ENCODE results near the gene HERC2. TPM values are rescaled to one million over a fixed set of nuclear protein-coding genes. Genes with fewer than 3 reads are reported as not detected.
"Not testable (repeated sequence)": the region's sequence is repeated elsewhere in the genome, so short reads cannot be mapped to it uniquely, and the experiment has no call there.

HERC2 gene
- total RNA-seq, 2 donors from 2014 or later = 105 to 112 TPM

GRCh38 chr15:28296814-28297213, 25.2 kb downstream of the HERC2 start:
- H3K9me3 Mint-ChIP-seq; H3K9me3 ChIP-seq (ENCODE audit: control insufficient read depth, low read length); H3K27ac ChIP-seq (ENCODE audit: low read depth, low read length); H3K4me1 ChIP-seq (ENCODE audit: control insufficient read depth, insufficient read depth, low read length); H3K4me3 Mint-ChIP-seq; H3K4me3 ChIP-seq (ENCODE audit: low read length); H3K9ac ChIP-seq (ENCODE audit: extremely low read depth, low read length, poor library complexity, severe bottlenecking); H3K27ac Mint-ChIP-seq; H3K27me3 Mint-ChIP-seq (ENCODE audit: insufficient read depth); H3K27me3 ChIP-seq (ENCODE audit: control insufficient read depth, insufficient read depth, low read length, poor library complexity, severe bottlenecking); DNase-seq: not testable (repeated sequence)
- Mint-ChIP-seq H3K4me1 (peaks cover 16% of the 10 kb centered on the region), H3K36me3 (ENCODE audit: low read depth) (peaks cover 34% of the 10 kb centered on the region)
- peaks cover 13% of the 10 kb centered on the region for H3K36me3 ChIP-seq (ENCODE audit: control insufficient read depth, insufficient read depth, low read length)
- WGBS, 2 experiments (ENCODE audit: insufficient coverage in 1 of 2, insufficient read length in 1 of 2) = no CpG with 5 or more reads among the region's 4 CpGs

- DNase-seq; H3K9ac ChIP-seq (ENCODE audit: extremely low read depth, low read length, poor library complexity, severe bottlenecking); H3K27me3 ChIP-seq (ENCODE audit: control insufficient read depth, insufficient read depth, low read length, poor library complexity, severe bottlenecking); H3K27me3 Mint-ChIP-seq (ENCODE audit: insufficient read depth); H3K4me3 ChIP-seq (ENCODE audit: low read length); H3K27ac ChIP-seq (ENCODE audit: low read depth, low read length); H3K4me1 ChIP-seq (ENCODE audit: control insufficient read depth, insufficient read depth, low read length): not testable (repeated sequence)
- Mint-ChIP-seq H3K4me3 (peak overlapping the region; percentile 28), H3K9me3 (peaks cover 22% of the 10 kb centered on the region), H3K4me1 (peaks cover 16% of the 10 kb centered on the region), H3K36me3 (ENCODE audit: low read depth) (peaks cover 49% of the 10 kb centered on the region), H3K27ac (peak overlapping the region; percentile 99)
- H3K36me3 ChIP-seq (ENCODE audit: control insufficient read depth, insufficient read depth, low read length) = peaks cover 30% of the 10 kb centered on the region
- H3K9me3 ChIP-seq (ENCODE audit: control insufficient read depth, low read length) = peaks cover 25% of the 10 kb centered on the region
- 93% methylated on average over 2 of the region's 3 CpGs; no CpG with 5 or more reads in 1 of the 2 experiments for WGBS, 2 experiments (ENCODE audit: insufficient coverage in 1 of 2, insufficient read length in 1 of 2)
Measured at GRCh38 chr15:28295009-28295563, 26.9 kb downstream of the HERC2 start.

GRCh38 chr15:28294560-28294959, 27.4 kb downstream of the HERC2 start:
- Mint-ChIP-seq H3K36me3 (ENCODE audit: low read depth) (peaks cover 54% of the 10 kb centered on the region), H3K4me1 (peaks cover 16% of the 10 kb centered on the region), H3K4me3 (peak overlapping the region; percentile 28), H3K27ac (peak overlapping the region; percentile 99), H3K9me3 (peaks cover 27% of the 10 kb centered on the region)
- Histone ChIP-seq H3K27ac (ENCODE audit: low read depth, low read length) (peak overlapping the region; percentile 68), H3K9me3 (ENCODE audit: control insufficient read depth, low read length) (peaks cover 31% of the 10 kb centered on the region), H3K36me3 (ENCODE audit: control insufficient read depth, insufficient read depth, low read length) (peaks cover 35% of the 10 kb centered on the region)
- peak; percentile 51 for DNase-seq
- H3K9ac ChIP-seq (ENCODE audit: extremely low read depth, low read length, poor library complexity, severe bottlenecking); H3K27me3 ChIP-seq (ENCODE audit: control insufficient read depth, insufficient read depth, low read length, poor library complexity, severe bottlenecking); H3K27me3 Mint-ChIP-seq (ENCODE audit: insufficient read depth); H3K4me1 ChIP-seq (ENCODE audit: control insufficient read depth, insufficient read depth, low read length); H3K4me3 ChIP-seq (ENCODE audit: low read length): not testable (repeated sequence)
- 52% methylated on average over 7 of the region's 10 CpGs; no CpG with 5 or more reads in 1 of the 2 experiments for WGBS, 2 experiments (ENCODE audit: insufficient coverage in 1 of 2, insufficient read length in 1 of 2)

GRCh38 chr15:28289694-28290463, 32.1 kb downstream of the HERC2 start:
- no peaks in the 10 kb centered on the region for H3K27me3 ChIP-seq (ENCODE audit: control insufficient read depth, insufficient read depth, low read length, poor library complexity, severe bottlenecking)
- H3K4me1 ChIP-seq (ENCODE audit: control insufficient read depth, insufficient read depth, low read length) = no peaks in the 10 kb centered on the region
- peaks cover 52% of the 10 kb centered on the region for H3K36me3 ChIP-seq (ENCODE audit: control insufficient read depth, insufficient read depth, low read length)
- Mint-ChIP-seq H3K27me3 (ENCODE audit: insufficient read depth) (no peaks in the 10 kb centered on the region), H3K4me3 (no peak overlapping the region), H3K27ac (no peak overlapping the region), H3K4me1 (peaks cover 22% of the 10 kb centered on the region), H3K36me3 (ENCODE audit: low read depth) (peaks cover 64% of the 10 kb centered on the region), H3K9me3 (peaks cover 39% of the 10 kb centered on the region)
- no peak overlapping the region for H3K27ac ChIP-seq (ENCODE audit: low read depth, low read length)
- DNase-seq = no peak
- TF ChIP-seq CTCF (conservative IDR thresholded peaks at IDR 0.05) = no peak
- H3K4me3 ChIP-seq (ENCODE audit: low read length) = peak overlapping the region; percentile 57
- WGBS, 2 experiments (ENCODE audit: insufficient coverage in 1 of 2, insufficient read length in 1 of 2) = 96% methylated on average over 8 to 10 of the region's 10 CpGs
- H3K9me3 ChIP-seq (ENCODE audit: control insufficient read depth, low read length) = peaks cover 39% of the 10 kb centered on the region
- H3K9ac ChIP-seq (ENCODE audit: extremely low read depth, low read length, poor library complexity, severe bottlenecking) = no peak overlapping the region

GRCh38 chr15:28288830-28289693, 32.9 kb downstream of the HERC2 start:
- H3K9me3 ChIP-seq (ENCODE audit: control insufficient read depth, low read length) = peaks cover 39% of the 10 kb centered on the region
- not testable (repeated sequence) for H3K27me3 Mint-ChIP-seq (ENCODE audit: insufficient read depth); H3K27ac ChIP-seq (ENCODE audit: low read depth, low read length); H3K4me3 Mint-ChIP-seq; H3K27me3 ChIP-seq (ENCODE audit: control insufficient read depth, insufficient read depth, low read length, poor library complexity, severe bottlenecking); H3K27ac Mint-ChIP-seq; H3K9ac ChIP-seq (ENCODE audit: extremely low read depth, low read length, poor library complexity, severe bottlenecking); DNase-seq; H3K4me1 ChIP-seq (ENCODE audit: control insufficient read depth, insufficient read depth, low read length)
- peaks cover 18% of the 10 kb centered on the region for H3K4me1 Mint-ChIP-seq
- 93 to 96% methylated on average over 4 to 5 of the region's 7 CpGs for WGBS, 2 experiments (ENCODE audit: insufficient coverage in 1 of 2, insufficient read length in 1 of 2)
- H3K36me3 ChIP-seq (ENCODE audit: control insufficient read depth, insufficient read depth, low read length) = peaks cover 52% of the 10 kb centered on the region
- peaks cover 39% of the 10 kb centered on the region for H3K9me3 Mint-ChIP-seq
- peak overlapping the region; percentile 57 for H3K4me3 ChIP-seq (ENCODE audit: low read length)
- H3K36me3 Mint-ChIP-seq (ENCODE audit: low read depth) = peaks cover 69% of the 10 kb centered on the region

- H3K36me3 Mint-ChIP-seq (ENCODE audit: low read depth) = peaks cover 64% of the 10 kb centered on the region
- DNase-seq = not testable (repeated sequence)
- 100% methylated on average over 3 of the region's 8 CpGs; no CpG with 5 or more reads in 1 of the 2 experiments for WGBS, 2 experiments (ENCODE audit: insufficient coverage in 1 of 2, insufficient read length in 1 of 2)
Measured at GRCh38 chr15:28286659-28287058, 35.3 kb downstream of the HERC2 start.

More at GRCh38 chr15:28286659-28287058, 35.3 kb downstream of the HERC2 start:
- not testable (repeated sequence) for H3K9ac ChIP-seq (ENCODE audit: extremely low read depth, low read length, poor library complexity, severe bottlenecking); H3K27ac Mint-ChIP-seq; H3K27me3 ChIP-seq (ENCODE audit: control insufficient read depth, insufficient read depth, low read length, poor library complexity, severe bottlenecking); H3K4me3 Mint-ChIP-seq; H3K27ac ChIP-seq (ENCODE audit: low read depth, low read length); H3K4me1 ChIP-seq (ENCODE audit: control insufficient read depth, insufficient read depth, low read length); H3K4me3 ChIP-seq (ENCODE audit: low read length); H3K27me3 Mint-ChIP-seq (ENCODE audit: insufficient read depth); H3K4me1 Mint-ChIP-seq
- Histone ChIP-seq H3K9me3 (ENCODE audit: control insufficient read depth, low read length) (peaks cover 28% of the 10 kb centered on the region), H3K36me3 (ENCODE audit: control insufficient read depth, insufficient read depth, low read length) (peaks cover 45% of the 10 kb centered on the region)
- peaks cover 30% of the 10 kb centered on the region for H3K9me3 Mint-ChIP-seq
